GM18873 (cell line): Measurements from ENCODE around the gene NOXO1.
A peak's percentile ranks its signal among the peaks of the same experiment; 100 is the strongest.
"Not testable (repeated sequence)": the region's sequence is repeated elsewhere in the genome, so short reads cannot be mapped to it uniquely, and the experiment has no call there.

Experiments
- ATAC-seq: cut with Tn5 transposase; IDR thresholded peaks from one replicate; pipeline ENCODE4 v1.9.1; 2021; ENCODE audit warnings: mild to moderate bottlenecking, moderate library complexity, moderate number of reproducible peaks; ENCODE audit not compliant: unreplicated experiment, low FRiP score

The NOXO1 gene

GRCh38 chr16:1942810-1943726, 38.2 kb downstream of the NOXO1 start, which contains the start of gene MSRB1:
Gene MSRB1, minus strand, starts transcription at chr16:1943199. Its CDS starts 43 bp downstream, at chr16:1943156.
- ATAC-seq, result peak; percentile 82

- ATAC-seq, result no peak
Observed at GRCh38 chr16:1942047-1942809, 39.0 kb downstream of the NOXO1 start.

- no peak for ATAC-seq
Observed at GRCh38 chr16:1941162-1942046, 39.9 kb downstream of the NOXO1 start.

- no peak for ATAC-seq
Observed at GRCh38 chr16:1940273-1941161, 40.8 kb downstream of the NOXO1 start.

- not testable (repeated sequence) for ATAC-seq
Observed at GRCh38 chr16:1939833-1940232, 41.4 kb downstream of the NOXO1 start.

- ATAC-seq, result no peak
Observed at GRCh38 chr16:1938910-1939309, 42.4 kb downstream of the NOXO1 start.

GRCh38 chr16:1938316-1938715, 43.0 kb downstream of the NOXO1 start:
- no peak for ATAC-seq

GRCh38 chr16:1936945-1937479, 44.3 kb downstream of the NOXO1 start:
- no peak for ATAC-seq

- ATAC-seq, result no peak
Observed at GRCh38 chr16:1933097-1933661, 48.1 kb downstream of the NOXO1 start.

GRCh38 chr16:1932050-1933028, 48.9 kb downstream of the NOXO1 start:
- ATAC-seq, result no peak

GRCh38 chr16:1930338-1930720, 50.9 kb downstream of the NOXO1 start:
- no peak for ATAC-seq

GRCh38 chr16:1929578-1930337, 51.5 kb downstream of the NOXO1 start:
- no peak for ATAC-seq

- ATAC-seq, result no peak
Observed at GRCh38 chr16:1929105-1929504, 52.2 kb downstream of the NOXO1 start.
